Measurements from ENCODE around the gene NUP58. TPM values are rescaled to one million over a fixed set of nuclear protein-coding genes. Genes with fewer than 3 reads are reported as not detected.
"Not testable (repeated sequence)": the region's sequence is repeated elsewhere in the genome, so short reads cannot be mapped to it uniquely, and the experiment has no call there.

NUP58 gene
- total RNA-seq, 1 donor from 2014 or later, result 22.8 TPM

GRCh38 chr13:25351404-25351803 is 50.0 kb downstream of the NUP58 start:
- intact Hi-C loops (cut with micrococcal nuclease), result no loop called here

DNA sequence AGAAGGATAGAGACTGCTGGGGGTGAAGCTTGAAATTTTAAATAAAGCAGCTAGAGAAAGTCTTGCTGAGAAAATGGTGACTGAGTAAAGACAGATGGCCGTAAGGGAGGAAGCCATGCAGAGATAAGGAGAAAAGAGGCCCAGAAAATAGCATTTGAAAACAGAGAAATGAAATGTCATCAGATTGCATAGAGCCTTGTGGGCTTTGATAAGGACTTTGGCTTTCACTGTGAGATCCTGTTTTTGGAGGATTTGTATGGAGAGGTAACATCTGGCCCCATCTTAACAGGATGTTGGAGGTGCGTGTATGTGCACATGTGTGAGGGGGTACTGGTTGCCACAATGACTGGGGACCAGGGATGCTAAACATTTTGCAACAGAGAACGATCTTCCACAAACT is 50.8 kb downstream of the NUP58 start:
- H3K27me3 ChIP-seq (ENCODE audit: low read depth), result peaks cover 35% of the 10 kb centered on the region
- no peaks in the 10 kb centered on the region for H3K9me3 ChIP-seq (replicated peaks)
- DNase-seq, result no peak
- H3K27ac ChIP-seq (replicated peaks), result no peak overlapping the region
- H3K36me3 ChIP-seq, result no peaks in the 10 kb centered on the region
- H3K4me3 ChIP-seq, result no peak overlapping the region
- no peaks in the 10 kb centered on the region for H3K4me1 ChIP-seq
- intact Hi-C loops (cut with micrococcal nuclease), result no loop called here
- TF ChIP-seq, protein P1, sequence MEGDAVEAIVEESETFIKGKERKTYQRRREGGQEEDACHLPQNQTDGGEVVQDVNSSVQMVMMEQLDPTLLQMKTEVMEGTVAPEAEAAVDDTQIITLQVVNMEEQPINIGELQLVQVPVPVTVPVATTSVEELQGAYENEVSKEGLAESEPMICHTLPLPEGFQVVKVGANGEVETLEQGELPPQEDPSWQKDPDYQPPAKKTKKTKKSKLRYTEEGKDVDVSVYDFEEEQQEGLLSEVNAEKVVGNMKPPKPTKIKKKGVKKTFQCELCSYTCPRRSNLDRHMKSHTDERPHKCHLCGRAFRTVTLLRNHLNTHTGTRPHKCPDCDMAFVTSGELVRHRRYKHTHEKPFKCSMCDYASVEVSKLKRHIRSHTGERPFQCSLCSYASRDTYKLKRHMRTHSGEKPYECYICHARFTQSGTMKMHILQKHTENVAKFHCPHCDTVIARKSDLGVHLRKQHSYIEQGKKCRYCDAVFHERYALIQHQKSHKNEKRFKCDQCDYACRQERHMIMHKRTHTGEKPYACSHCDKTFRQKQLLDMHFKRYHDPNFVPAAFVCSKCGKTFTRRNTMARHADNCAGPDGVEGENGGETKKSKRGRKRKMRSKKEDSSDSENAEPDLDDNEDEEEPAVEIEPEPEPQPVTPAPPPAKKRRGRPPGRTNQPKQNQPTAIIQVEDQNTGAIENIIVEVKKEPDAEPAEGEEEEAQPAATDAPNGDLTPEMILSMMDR (IDR thresholded peaks at IDR 0.05; ENCODE audit: borderline replicate concordance), result no peak

More at GRCh38 chr13:25351404-25351803, 50.0 kb downstream of the NUP58 start:
- Histone ChIP-seq H3K4me3 (no peak overlapping the region), H3K36me3 (no peaks in the 10 kb centered on the region), H3K27me3 (ENCODE audit: low read depth) (peaks cover 28% of the 10 kb centered on the region), H3K27ac (replicated peaks) (no peak overlapping the region), H3K4me1 (no peaks in the 10 kb centered on the region), H3K9me3 (replicated peaks) (no peaks in the 10 kb centered on the region)
- DNase-seq, result no peak
- TF ChIP-seq, protein P1 (IDR thresholded peaks at IDR 0.05; ENCODE audit: borderline replicate concordance), result no peak

GRCh38 chr13:25352806-25353205 is 51.4 kb downstream of the NUP58 start:
- intact Hi-C loops (cut with micrococcal nuclease), result no loop called here
- Histone ChIP-seq H3K27ac (replicated peaks) (no peak overlapping the region), H3K9me3 (replicated peaks) (no peaks in the 10 kb centered on the region), H3K4me1 (no peaks in the 10 kb centered on the region), H3K4me3 (no peak overlapping the region), H3K27me3 (ENCODE audit: low read depth) (peaks cover 35% of the 10 kb centered on the region), H3K36me3 (no peaks in the 10 kb centered on the region)
- TF ChIP-seq, protein P1 (IDR thresholded peaks at IDR 0.05; ENCODE audit: borderline replicate concordance), result no peak
- DNase-seq, result no peak

GRCh38 chr13:25353344-25353743 is 51.9 kb downstream of the NUP58 start:
- TF ChIP-seq, protein P1 (IDR thresholded peaks at IDR 0.05; ENCODE audit: borderline replicate concordance), result no peak
- DNase-seq, result no peak
- Histone ChIP-seq H3K27me3 (ENCODE audit: low read depth) (peaks cover 35% of the 10 kb centered on the region), H3K4me3 (no peak overlapping the region), H3K36me3 (no peaks in the 10 kb centered on the region), H3K4me1 (no peaks in the 10 kb centered on the region), H3K9me3 (replicated peaks) (no peaks in the 10 kb centered on the region), H3K27ac (replicated peaks) (no peak overlapping the region)
- intact Hi-C loops (cut with micrococcal nuclease), result no loop called here

GRCh38 chr13:25354377-25354776 is 53.0 kb downstream of the NUP58 start:
- intact Hi-C loops (cut with micrococcal nuclease), result no loop called here
- H3K27me3 ChIP-seq (ENCODE audit: low read depth), result peaks cover 35% of the 10 kb centered on the region
- H3K9me3 ChIP-seq (replicated peaks), result no peaks in the 10 kb centered on the region
- no peaks in the 10 kb centered on the region for H3K4me1 ChIP-seq
- TF ChIP-seq, protein P1 (IDR thresholded peaks at IDR 0.05; ENCODE audit: borderline replicate concordance), result no peak
- DNase-seq, result no peak
- no peak overlapping the region for H3K27ac ChIP-seq (replicated peaks)
- no peak overlapping the region for H3K4me3 ChIP-seq
- H3K36me3 ChIP-seq, result no peaks in the 10 kb centered on the region

DNA sequence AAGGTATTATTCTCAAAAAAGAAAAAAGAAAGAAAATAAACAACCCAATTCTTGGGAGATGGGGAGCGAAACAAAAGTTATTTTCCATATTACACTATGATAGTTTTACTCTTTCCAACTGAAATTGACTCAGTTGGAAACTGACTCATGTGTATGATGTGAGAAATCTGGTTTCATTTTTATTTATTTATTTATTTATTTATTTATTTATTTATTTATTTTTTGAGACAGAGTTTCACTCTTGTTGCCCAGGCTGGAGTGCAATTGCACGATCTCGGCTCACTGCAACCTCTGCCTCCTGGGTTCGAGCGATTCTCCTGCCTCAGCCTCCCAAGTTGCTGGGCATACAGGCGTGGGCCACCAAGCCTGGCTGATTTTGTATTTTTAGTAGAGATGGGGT is 59.0 kb downstream of the NUP58 start:
- peaks cover 16% of the 10 kb centered on the region for H3K27me3 ChIP-seq (ENCODE audit: low read depth)
- DNase-seq; H3K27ac ChIP-seq (replicated peaks); intact Hi-C loops (cut with micrococcal nuclease); H3K4me3 ChIP-seq; H3K36me3 ChIP-seq; H3K4me1 ChIP-seq; H3K9me3 ChIP-seq (replicated peaks): not testable (repeated sequence)
